Spleen (tissue), 11 donors: ENCODE results near the gene ARHGEF5. TPM values are rescaled to one million over a fixed set of nuclear protein-coding genes. Genes with fewer than 3 reads are reported as not detected.
"Not testable (repeated sequence)": the region's sequence is repeated elsewhere in the genome, so short reads cannot be mapped to it uniquely, and the experiment has no call there.

Experiments
- DNase-seq: peaks from one replicate; pipeline ENCODE4 v3.0.0-alpha.2; 2020
- H3K27ac ChIP-seq, 8 donors: fragments of 200-600 bp; sonication (generic) in 7 of 8; 1 replicate in 4 of 8; 2 replicates in 4 of 8; pipeline versions ENCODE4 v1.5.0 to v1.8.0; 2016 to 2021; ENCODE audit warnings: inconsistent platforms in 4 of 8, mild to moderate bottlenecking in 4 of 8, moderate library complexity in 1 of 8
- H3K27me3 ChIP-seq, 7 donors: fragments of 200-600 bp; sonication (generic) in 6 of 7; replicated peaks in 1 of 7; 1 replicate in 4 of 7; 2 replicates in 3 of 7; pipeline versions ENCODE4 v1.5.0 to v1.8.0; 2016 to 2021; ENCODE audit warnings: inconsistent platforms in 3 of 7, mild to moderate bottlenecking in 1 of 7
- H3K36me3 ChIP-seq, 6 donors: fragments of 200-600 bp; sonication (generic) in 5 of 6; 1 replicate in 4 of 6; 2 replicates in 2 of 6; pipeline versions ENCODE4 v1.5.0 to v1.8.0; 2016 to 2021; ENCODE audit warnings: inconsistent platforms in 2 of 6
- H3K4me1 ChIP-seq, 6 donors: fragments of 200-600 bp; sonication (generic) in 5 of 6; 1 replicate in 3 of 6; 2 replicates in 3 of 6; pipeline versions ENCODE4 v1.5.0 to v1.8.0; 2016 to 2021; ENCODE audit warnings: inconsistent platforms in 3 of 6
- H3K4me3 ChIP-seq, 8 donors: fragments of 200-600 bp; sonication (generic) in 7 of 8; 1 replicate in 4 of 8; 2 replicates in 4 of 8; pipeline versions ENCODE4 v1.5.0 to v1.8.0; 2016 to 2021; ENCODE audit warnings: inconsistent platforms in 4 of 8, mild to moderate bottlenecking in 4 of 8, moderate library complexity in 2 of 8
- H3K9me3 ChIP-seq, 8 donors: fragments of 200-600 bp; sonication (generic) in 7 of 8; 1 replicate in 4 of 8; 2 replicates in 4 of 8; pipeline versions ENCODE4 v1.5.0 to v1.8.0; 2016 to 2021; ENCODE audit warnings: inconsistent platforms in 4 of 8
- POLR2A ChIP-seq, 3 donors: fragments of 450-650 bp; IDR thresholded peaks; one replicate each; pipeline ENCODE4 v1.5.1; 2017; ENCODE audit warnings: antibody characterized with exemption in 3 of 3, mild to moderate bottlenecking in 1 of 3
- POLR2AphosphoS5 ChIP-seq, 3 donors: sonication (generic); formaldehyde crosslinking; IDR thresholded peaks; one replicate each; pipeline ENCODE4 v1.5.1; 2017; ENCODE audit warnings: antibody characterized with exemption in 3 of 3
- WGBS, 5 donors: extraction: QIAGEN DNeasy Blood & Tissue Kit in 3 of 5; methylation state at CpG; one replicate each; pipeline versions ENCODE4 v1.1.5 to v1.1.7; 2013 to 2018; 5-methylcytosine and 5-hydroxymethylcytosine counted together
- intact Hi-C: fragments of 100-400 bp; cut with DNase I; formaldehyde crosslinking; loops from one replicate; pipeline ENCODE4 v1.15.0; 2023; ENCODE audit warnings: low total_unique reads
- polyA plus RNA-seq, 3 donors: library from polyadenylated mRNA; stranded (reverse); fragments of 200-250 nt; gene quantifications; one replicate each; pipeline ENCODE4 v1.2.1, GENCODE V29; 2013
- total RNA-seq, 7 donors: library from RNA; depleted of rRNA in 3 of 7; stranded (reverse); fragments of >200 nt in 3 of 7; fragmentation: NEBNext Ultra II Directional in 4 of 7; extraction: Animal tissue kit (Norgen Biotek cat#: 25700) in 4 of 7; gene quantifications; one replicate each; pipeline versions ENCODE4 v1.1.0 to v1.2.1, GENCODE V29; 2016 to 2021
- TF ChIP-seq, protein P1 (sequence below), 11 experiments: fragments of 200-600 bp in 7 of 11; fragments of 450-650 bp in 4 of 11; sonication (generic) in 4 of 11; IDR thresholded peaks in 8 of 11; conservative IDR thresholded peaks in 3 of 11; 1 replicate in 7 of 11; 2 replicates in 4 of 11; pipeline versions ENCODE4 v1.4.0 to v1.8.0; 2016 to 2021; ENCODE audit warnings: antibody characterized with exemption in 11 of 11, inconsistent platforms in 4 of 11, mild to moderate bottlenecking in 1 of 11
- donor health status: healthy with polysubstance abuse.
- donor health status: DM: no; HTN: no; CAD: no; lungs with moderate emphysema.
- donor health status: DM: no; HTN: no; CAD: no.
- donor health status: Bipolar disorder and iron deficiency.
- donor health status: healthy.
- donor health status: DM: no; HTN: no; CAD: no.
- donor health status: DM: yes; HTN: yes; CAD: no.

Gene ARHGEF5
- total and polyA plus RNA-seq, 10 donors, result 1.2 to 11.3 (median 8.4) TPM

DNA sequence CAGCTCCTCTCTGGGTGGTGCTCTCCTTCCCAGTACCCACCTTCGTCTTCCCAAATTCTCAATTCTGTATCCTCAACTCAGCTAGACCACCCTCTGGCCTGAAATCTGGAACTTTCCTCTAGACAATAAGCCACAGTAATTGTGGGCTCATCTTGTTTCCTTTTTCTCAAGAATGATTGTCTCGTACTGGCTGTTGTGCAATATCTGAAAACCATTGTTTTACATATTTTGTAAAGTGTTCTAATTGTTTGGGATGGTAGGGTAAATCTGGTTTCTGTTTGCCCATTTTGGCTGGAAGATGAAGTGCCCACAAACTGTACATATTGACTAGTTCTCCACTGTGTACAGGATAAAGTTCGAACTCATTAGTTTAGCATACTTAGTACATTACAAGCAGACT lies 59.6 kb downstream of the ARHGEF5 start:
- intact Hi-C loops, result no loop called here
- Histone ChIP-seq H3K27ac (no peak overlapping the region), H3K9me3 (peaks cover 0 to 14% (median 8%) of the 10 kb centered on the region in 8 donors), H3K36me3 (no peaks in the 10 kb centered on the region), H3K27me3 (peaks cover 0 to 5% (median 0%) of the 10 kb centered on the region in 7 donors), H3K4me1 (no peaks in the 10 kb centered on the region), H3K4me3 (no peak overlapping the region)
- no peak for DNase-seq
- WGBS, 5 donors, result 32 to 80% (median 56%) methylated on average over 3 of the region's 3 CpGs
- TF ChIP-seq, protein P1, sequence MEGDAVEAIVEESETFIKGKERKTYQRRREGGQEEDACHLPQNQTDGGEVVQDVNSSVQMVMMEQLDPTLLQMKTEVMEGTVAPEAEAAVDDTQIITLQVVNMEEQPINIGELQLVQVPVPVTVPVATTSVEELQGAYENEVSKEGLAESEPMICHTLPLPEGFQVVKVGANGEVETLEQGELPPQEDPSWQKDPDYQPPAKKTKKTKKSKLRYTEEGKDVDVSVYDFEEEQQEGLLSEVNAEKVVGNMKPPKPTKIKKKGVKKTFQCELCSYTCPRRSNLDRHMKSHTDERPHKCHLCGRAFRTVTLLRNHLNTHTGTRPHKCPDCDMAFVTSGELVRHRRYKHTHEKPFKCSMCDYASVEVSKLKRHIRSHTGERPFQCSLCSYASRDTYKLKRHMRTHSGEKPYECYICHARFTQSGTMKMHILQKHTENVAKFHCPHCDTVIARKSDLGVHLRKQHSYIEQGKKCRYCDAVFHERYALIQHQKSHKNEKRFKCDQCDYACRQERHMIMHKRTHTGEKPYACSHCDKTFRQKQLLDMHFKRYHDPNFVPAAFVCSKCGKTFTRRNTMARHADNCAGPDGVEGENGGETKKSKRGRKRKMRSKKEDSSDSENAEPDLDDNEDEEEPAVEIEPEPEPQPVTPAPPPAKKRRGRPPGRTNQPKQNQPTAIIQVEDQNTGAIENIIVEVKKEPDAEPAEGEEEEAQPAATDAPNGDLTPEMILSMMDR (IDR thresholded peaks at IDR 0.05 in 8 of 11, conservative IDR thresholded peaks at IDR 0.05 in 3 of 11), result no peak
- no peak for TF ChIP-seq POLR2AphosphoS5 (IDR thresholded peaks at IDR 0.05)
- TF ChIP-seq POLR2A (IDR thresholded peaks at IDR 0.05), result no peak

DNA sequence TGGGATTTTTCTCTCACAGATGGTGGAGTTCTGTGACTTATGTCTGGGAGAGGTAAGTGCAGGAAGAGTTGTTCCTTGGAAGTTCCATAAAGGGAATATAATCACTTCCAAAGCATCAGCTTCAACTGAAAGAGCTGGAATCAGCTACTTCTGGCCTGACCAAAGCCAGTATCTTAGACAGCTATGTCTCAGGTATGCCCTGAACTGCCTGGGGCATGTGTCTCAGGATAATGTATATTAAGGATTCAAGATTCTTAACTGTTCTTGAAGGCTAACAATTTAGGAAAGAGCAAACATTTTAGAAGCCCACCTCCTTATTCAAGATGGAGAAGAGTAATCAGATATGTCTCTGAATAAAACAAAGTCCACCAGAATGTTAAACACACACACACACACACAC lies 60.7 kb downstream of the ARHGEF5 start:
- Histone ChIP-seq H3K9me3 (peaks cover 0 to 14% (median 8%) of the 10 kb centered on the region in 8 donors), H3K27ac (no peak overlapping the region), H3K27me3 (peaks cover 0 to 5% (median 0%) of the 10 kb centered on the region in 7 donors), H3K36me3 (no peaks in the 10 kb centered on the region), H3K4me3 (no peak overlapping the region), H3K4me1 (no peaks in the 10 kb centered on the region)
- TF ChIP-seq, protein P1 (IDR thresholded peaks at IDR 0.05 in 8 of 11, conservative IDR thresholded peaks at IDR 0.05 in 3 of 11), result no peak
- TF ChIP-seq POLR2A (IDR thresholded peaks at IDR 0.05), result no peak
- DNase-seq, result no peak
- intact Hi-C loops, result no loop called here

DNA sequence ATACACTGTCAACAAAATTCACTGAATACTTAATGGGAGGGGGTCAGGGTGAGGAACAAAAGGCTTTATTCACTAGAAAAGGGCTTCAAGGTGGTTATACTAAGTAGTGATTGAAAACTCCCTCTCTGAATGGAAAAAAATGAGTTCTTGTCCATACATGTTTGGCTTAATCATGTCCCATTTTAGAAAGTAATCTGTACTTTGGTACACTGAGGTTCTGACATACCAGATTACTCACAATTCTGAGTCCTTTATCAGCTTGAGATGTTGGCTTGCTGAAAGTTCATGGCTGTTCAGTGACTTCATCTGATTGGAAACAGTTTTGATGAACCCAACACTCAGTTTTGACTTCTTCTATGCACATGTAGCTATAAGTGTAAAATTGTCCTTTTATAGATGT lies 61.1 kb downstream of the ARHGEF5 start:
- DNase-seq, result no peak
- Histone ChIP-seq H3K36me3 (no peaks in the 10 kb centered on the region), H3K27ac (no peak overlapping the region), H3K4me1 (no peaks in the 10 kb centered on the region), H3K9me3 (peaks cover 0 to 14% (median 8%) of the 10 kb centered on the region in 8 donors), H3K27me3 (peaks cover 0 to 5% (median 0%) of the 10 kb centered on the region in 7 donors), H3K4me3 (no peak overlapping the region)
- TF ChIP-seq POLR2AphosphoS5 (IDR thresholded peaks at IDR 0.05) (no peak), POLR2A (IDR thresholded peaks at IDR 0.05) (no peak)
- TF ChIP-seq, protein P1 (IDR thresholded peaks at IDR 0.05 in 8 of 11, conservative IDR thresholded peaks at IDR 0.05 in 3 of 11), result no peak
- intact Hi-C loops, result no loop called here

DNA sequence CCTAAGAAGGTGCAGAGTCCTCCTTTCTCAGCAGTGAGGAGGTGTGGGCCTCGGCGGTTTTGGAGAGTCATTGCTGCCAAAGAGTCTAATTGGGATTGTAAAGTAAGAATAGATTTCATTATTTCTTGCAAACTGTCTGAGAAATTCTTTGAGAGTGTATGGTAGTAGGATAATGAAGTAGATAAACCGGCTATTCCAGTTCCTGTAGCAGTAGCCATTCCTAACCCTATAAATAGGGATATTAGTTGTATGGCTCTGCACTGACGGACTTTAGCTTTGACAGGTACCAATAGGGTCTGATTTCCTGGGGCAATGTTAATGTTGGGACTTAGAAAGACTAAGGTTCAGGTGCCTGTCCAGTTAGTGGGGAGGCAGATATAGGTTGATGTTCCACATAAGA lies 63.7 kb downstream of the ARHGEF5 start:
- intact Hi-C loops, H3K4me3 ChIP-seq, H3K27me3 ChIP-seq, H3K36me3 ChIP-seq, DNase-seq, H3K4me1 ChIP-seq, H3K27ac ChIP-seq: not testable (repeated sequence)
- 88 to 95% (median 94%) methylated on average over 4 of the region's 4 CpGs for WGBS, 5 donors
- peaks cover 0 to 14% (median 8%) of the 10 kb centered on the region in 8 donors for H3K9me3 ChIP-seq

DNA sequence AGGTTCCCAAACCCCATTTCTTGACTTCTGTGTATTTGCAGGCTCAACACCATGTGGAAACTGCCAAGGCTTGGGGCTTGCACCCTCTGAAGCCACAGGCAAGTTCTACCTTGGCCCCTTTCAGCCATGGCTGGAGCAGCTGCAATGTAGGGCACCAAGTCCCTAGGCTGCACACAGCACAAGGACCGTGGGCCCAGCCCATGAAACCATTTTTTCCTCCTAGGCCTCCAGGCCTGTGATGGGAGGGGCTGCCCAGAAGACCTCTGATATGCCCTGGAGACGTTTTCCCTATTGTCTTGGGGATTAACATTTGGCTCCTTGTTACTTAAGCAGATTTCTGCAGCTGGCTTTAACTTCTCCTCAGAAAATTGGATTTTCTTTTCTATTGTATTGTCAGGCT lies 72.3 kb downstream of the ARHGEF5 start:
- H3K27me3 ChIP-seq, intact Hi-C loops, H3K36me3 ChIP-seq, DNase-seq, H3K4me1 ChIP-seq, H3K4me3 ChIP-seq, H3K27ac ChIP-seq: not testable (repeated sequence)
- H3K9me3 ChIP-seq, result peaks cover 0 to 51% (median 36%) of the 10 kb centered on the region in 8 donors
- 41 to 74% (median 60%) methylated on average over 2 of the region's 2 CpGs for WGBS, 5 donors
